Right cardiac atrium (tissue), 5 donors: ENCODE data around the gene FBXL19. TPM values are rescaled to one million over a fixed set of nuclear protein-coding genes. Genes with fewer than 3 reads are reported as not detected.
"Not testable (repeated sequence)": the region's sequence is repeated elsewhere in the genome, so short reads cannot be mapped to it uniquely, and the experiment has no call there.

Source experiments
- ATAC-seq, 2 donors: fragments of 200-7000 bp; cut with Tn5 transposase; one replicate each; pipeline versions ENCODE4 v1.8.0 to v1.9.1; 2020; ENCODE audit warnings: moderate library complexity in 2 of 2, mild to moderate bottlenecking in 1 of 2
- DNase-seq, 3 donors: peaks; one replicate each; pipeline ENCODE4 v3.0.0-alpha.2; 2020
- H3K27ac ChIP-seq: one replicate; pipeline ENCODE4 v1.5.1; 2013; ENCODE audit warnings: mild to moderate bottlenecking, low read length, control low read depth, moderate library complexity
- H3K27me3 ChIP-seq: one replicate; pipeline ENCODE4 v1.6.1; 2013; ENCODE audit not compliant: control insufficient read depth, insufficient read depth
- H3K4me1 ChIP-seq: one replicate; pipeline ENCODE4 v1.6.1; 2013; ENCODE audit warnings: low read length; ENCODE audit not compliant: control insufficient read depth, insufficient read depth
- H3K4me3 ChIP-seq: one replicate; pipeline ENCODE4 v1.5.1; 2013; ENCODE audit warnings: low read length, control low read depth
- H3K9me3 ChIP-seq: one replicate; pipeline ENCODE4 v1.6.1; 2013; ENCODE audit warnings: low read length; ENCODE audit not compliant: control insufficient read depth
- WGBS: extraction: QIAGEN DNeasy Blood & Tissue Kit; methylation state at CpG from one replicate; pipeline ENCODE4 v1.1.7; 2013; 5-methylcytosine and 5-hydroxymethylcytosine counted together
- intact Hi-C, 4 donors: fragments of 100-400 bp; cut with DNase I; formaldehyde crosslinking; loops; one replicate each; pipeline versions ENCODE4 v1.11.0 to v1.14.0; 2022 to 2023
- polyA plus RNA-seq: library from polyadenylated mRNA; stranded (reverse); fragments of 200-250 nt; gene quantifications from one replicate; pipeline ENCODE4 v1.2.3, GENCODE V29; 2013
- total RNA-seq, 4 donors: library from RNA; stranded (reverse); fragmentation: NEBNext Ultra II Directional; extraction: Animal tissue kit (Norgen Biotek cat#: 25700); gene quantifications; one replicate each; pipeline ENCODE4 v1.2.1, GENCODE V29; 2021
- donor health status: healthy with polysubstance abuse.
- donor health status: DM: no; HTN: yes; CAD: no.
- donor health status: DM: no; HTN: no; CAD: no.
- donor health status: DM: no; HTN: yes; CAD: no; lungs with severe emphysema.
- donor health status: DM: yes; HTN: yes; CAD: no.

The FBXL19 gene
- total and polyA plus RNA-seq, 5 donors = 5.1 to 8.4 (median 6.9) TPM

DNA sequence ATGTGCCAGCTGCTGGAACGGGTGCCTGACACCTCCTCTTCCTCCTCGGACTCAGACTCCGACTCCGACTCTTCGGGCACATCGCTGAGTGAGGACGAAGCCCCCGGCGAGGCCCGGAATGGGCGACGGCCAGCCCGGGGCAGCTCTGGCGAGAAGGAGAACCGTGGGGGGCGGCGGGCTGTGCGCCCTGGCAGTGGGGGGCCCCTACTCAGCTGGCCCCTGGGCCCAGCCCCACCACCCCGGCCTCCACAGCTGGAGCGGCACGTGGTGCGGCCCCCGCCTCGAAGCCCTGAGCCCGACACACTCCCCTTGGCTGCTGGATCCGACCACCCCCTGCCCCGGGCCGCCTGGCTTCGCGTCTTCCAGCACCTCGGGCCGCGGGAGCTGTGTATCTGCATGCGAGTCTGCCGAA is 6.8 kb downstream of the FBXL19 start:
- intact Hi-C loops = no loop called here
- H3K27ac ChIP-seq = no peak overlapping the region
- WGBS = 91% methylated on average over 35 of the region's 35 CpGs
- no peaks in the 10 kb centered on the region for H3K4me1 ChIP-seq
- ATAC-seq (no peak), DNase-seq (peak in 2 of 3 donors; percentile 60 to 68)
- H3K27me3 ChIP-seq = no peaks in the 10 kb centered on the region
- no peak overlapping the region for H3K4me3 ChIP-seq
- no peaks in the 10 kb centered on the region for H3K9me3 ChIP-seq

DNA sequence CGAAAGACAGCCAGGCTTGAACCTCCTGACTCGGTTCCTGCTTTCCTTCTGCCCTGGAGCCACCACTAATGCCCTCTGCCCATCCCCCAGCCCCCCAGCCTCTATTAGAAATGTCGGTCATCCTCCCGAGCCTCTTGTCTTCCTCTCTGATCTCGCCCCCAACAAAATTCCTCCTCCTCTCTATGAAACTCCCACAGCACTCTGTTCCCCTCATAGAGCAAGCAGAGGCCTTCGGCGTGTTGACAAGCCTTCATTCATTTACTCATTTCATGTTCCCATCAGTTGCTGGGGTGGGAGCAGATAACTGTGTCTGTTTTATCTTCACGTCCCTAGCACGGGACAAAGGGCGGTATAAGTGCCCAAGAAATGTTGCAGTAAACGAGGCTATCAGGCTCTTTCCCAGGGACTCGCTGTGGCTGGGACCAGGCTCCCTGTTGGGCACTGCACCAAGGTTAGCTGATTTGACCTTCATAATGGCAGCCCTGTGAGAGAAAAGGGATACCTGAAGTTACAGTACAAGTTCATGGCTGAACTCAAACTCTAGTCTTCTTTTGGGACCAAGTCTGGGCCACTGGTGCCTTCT is 7.8 kb downstream of the FBXL19 start:
- intact Hi-C loops = no loop called here
- 61% methylated on average over 12 of the region's 12 CpGs for WGBS
- no peak for ATAC-seq
- no peak overlapping the region for H3K4me3 ChIP-seq
- no peaks in the 10 kb centered on the region for H3K27me3 ChIP-seq
- no peaks in the 10 kb centered on the region for H3K4me1 ChIP-seq
- H3K27ac ChIP-seq = peak overlapping the region; percentile 75
- no peaks in the 10 kb centered on the region for H3K9me3 ChIP-seq
- DNase-seq = peak in 2 of 3 donors; percentile 16 to 47

DNA sequence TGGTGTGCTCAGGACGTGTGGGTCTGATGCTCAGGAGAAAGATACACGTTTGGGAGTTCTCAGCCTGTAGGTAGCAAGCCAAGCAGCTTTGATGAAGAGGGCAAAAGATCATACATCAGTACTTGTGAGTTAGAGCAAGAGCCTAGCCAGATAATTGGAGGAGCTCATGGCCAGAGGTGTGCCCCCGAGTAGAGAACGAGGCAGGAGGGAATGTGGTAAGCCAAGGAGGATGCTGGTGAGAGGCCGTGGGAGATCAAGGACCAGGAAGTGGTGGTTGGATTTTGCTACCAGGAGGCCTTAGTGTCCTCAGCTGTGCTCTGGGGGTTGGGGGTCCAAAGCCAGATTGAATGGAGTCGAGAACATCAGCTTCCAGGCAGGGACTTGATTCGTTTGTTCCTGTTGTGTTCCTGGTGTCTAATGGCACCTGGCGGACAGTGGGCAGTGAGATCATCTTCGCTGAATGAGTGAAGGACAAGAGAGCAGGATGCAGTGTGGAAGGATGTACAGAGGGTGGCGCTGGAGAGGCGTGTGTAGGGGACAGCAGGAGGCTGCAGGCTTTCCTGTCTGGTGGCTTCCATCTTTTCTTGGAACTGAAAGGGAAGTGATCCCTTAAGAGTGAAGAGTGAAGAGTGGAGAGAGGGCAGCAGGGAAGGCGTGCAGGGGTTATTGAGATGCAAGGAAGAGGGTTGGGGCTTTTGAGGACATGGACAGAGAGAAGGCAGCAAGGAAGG is 11.6 kb downstream of the FBXL19 start:
- H3K4me3 ChIP-seq = no peak overlapping the region
- ATAC-seq = peak in 1 of 2 donors; percentile 16
- no peak overlapping the region for H3K27ac ChIP-seq
- DNase-seq = peak in 1 of 3 donors; percentile 75
- no peaks in the 10 kb centered on the region for H3K4me1 ChIP-seq
- intact Hi-C loops = no loop called here
- no peaks in the 10 kb centered on the region for H3K9me3 ChIP-seq
- 64% methylated on average over 12 of the region's 12 CpGs for whole genome bisulfite sequencing
- no peaks in the 10 kb centered on the region for H3K27me3 ChIP-seq

DNA sequence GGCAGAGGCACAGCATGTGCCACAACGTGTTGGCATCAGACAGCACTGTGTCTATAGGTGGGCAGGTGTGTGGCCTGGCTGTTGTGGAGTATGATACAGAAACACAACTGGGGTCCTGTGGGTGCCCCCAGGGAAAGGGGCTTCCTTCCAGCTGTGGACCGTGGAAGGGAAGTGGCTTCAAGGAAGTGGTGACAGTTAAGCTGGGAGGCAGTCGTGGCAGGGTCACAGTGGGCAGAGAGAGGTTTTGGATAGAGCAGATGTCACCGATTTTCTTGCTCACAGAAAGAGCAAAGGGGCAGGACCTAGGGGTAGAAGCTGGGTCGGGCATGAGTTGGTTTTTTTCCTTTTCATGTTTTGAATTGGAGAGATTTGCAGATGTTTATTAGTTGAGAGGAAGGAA is 14.3 kb downstream of the FBXL19 start:
- Histone ChIP-seq H3K27ac (peak overlapping the region; percentile 10), H3K9me3 (no peaks in the 10 kb centered on the region), H3K4me1 (no peaks in the 10 kb centered on the region), H3K4me3 (no peak overlapping the region), H3K27me3 (no peaks in the 10 kb centered on the region)
- intact Hi-C loops = no loop called here
- DNase-seq (peak in 1 of 3 donors; percentile 43), ATAC-seq (no peak)
- 49% methylated on average over 5 of the region's 5 CpGs for WGBS

DNA sequence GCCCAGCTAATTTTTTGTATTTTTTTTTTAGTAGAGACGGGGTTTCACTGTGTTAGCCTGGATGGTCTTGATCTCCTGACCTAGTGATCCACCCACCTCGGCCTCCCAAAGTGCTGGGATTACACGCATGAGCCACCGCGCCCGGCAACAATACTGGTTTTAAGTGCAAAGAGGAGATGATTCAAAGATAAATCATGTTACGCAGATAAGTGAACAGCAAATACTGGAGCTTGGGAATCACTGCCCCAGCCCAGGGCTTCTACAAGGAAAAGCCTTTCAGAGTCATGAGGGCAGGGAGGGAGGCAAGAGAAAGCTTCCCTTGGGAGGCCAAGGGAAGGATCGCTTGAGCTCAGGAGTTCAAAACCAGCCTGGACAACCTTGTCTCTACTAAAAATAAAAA is 16.2 kb downstream of the FBXL19 start:
- intact Hi-C loops, H3K27me3 ChIP-seq, H3K4me3 ChIP-seq, ATAC-seq, H3K27ac ChIP-seq, H3K4me1 ChIP-seq, H3K9me3 ChIP-seq: not testable (repeated sequence)
- 93% methylated on average over 8 of the region's 8 CpGs for WGBS
- DNase-seq = peak in 1 of 3 donors; percentile 16

DNA sequence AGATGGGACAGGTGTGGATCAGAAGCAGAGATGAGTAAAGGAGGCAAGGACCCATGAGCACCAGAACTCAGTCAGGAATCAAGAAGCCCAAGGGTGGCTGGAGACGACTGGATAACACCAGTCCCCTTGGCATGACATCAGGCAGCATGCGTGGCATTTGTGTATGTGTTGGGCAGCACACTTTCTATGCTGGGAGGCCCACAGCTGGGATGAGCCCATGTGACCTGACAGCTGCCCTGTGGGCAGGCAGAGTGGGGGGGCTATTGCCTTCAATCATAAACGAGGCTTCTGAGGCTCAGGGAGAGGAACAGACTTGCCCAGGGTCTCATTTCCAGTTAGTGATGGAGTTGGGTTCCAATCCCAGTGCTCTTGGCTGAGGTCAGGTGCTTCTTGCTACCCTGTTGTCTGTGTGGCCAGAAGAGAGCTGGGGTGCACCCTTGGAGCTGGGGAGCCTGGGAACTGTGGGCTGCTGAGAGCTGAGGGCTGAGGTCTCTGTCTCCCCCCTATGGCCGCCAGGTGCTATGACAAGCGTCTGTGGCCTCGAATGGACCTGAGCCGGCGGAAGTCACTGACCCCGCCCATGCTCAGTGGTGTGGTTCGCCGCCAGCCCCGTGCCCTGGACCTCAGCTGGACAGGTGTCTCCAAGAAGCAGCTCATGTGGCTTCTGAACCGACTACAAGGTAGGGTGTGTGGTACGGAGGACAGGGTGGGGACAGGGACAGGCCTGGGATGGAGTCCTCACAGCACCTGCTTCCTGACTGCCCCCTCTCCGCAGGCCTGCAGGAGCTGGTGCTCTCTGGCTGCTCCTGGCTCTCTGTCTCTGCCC is 18.4 kb downstream of the FBXL19 start:
- H3K9me3 ChIP-seq = no peaks in the 10 kb centered on the region
- no peak overlapping the region for H3K4me3 ChIP-seq
- no peaks in the 10 kb centered on the region for H3K27me3 ChIP-seq
- peak; percentile 74 to 90 (median 90) for DNase-seq
- intact Hi-C loops = no loop called here
- peak; percentile 84 to 86 for ATAC-seq
- 25% methylated on average over 15 of the region's 15 CpGs for whole genome bisulfite sequencing
- peak overlapping the region; percentile 13 for H3K27ac ChIP-seq
- no peaks in the 10 kb centered on the region for H3K4me1 ChIP-seq

DNA sequence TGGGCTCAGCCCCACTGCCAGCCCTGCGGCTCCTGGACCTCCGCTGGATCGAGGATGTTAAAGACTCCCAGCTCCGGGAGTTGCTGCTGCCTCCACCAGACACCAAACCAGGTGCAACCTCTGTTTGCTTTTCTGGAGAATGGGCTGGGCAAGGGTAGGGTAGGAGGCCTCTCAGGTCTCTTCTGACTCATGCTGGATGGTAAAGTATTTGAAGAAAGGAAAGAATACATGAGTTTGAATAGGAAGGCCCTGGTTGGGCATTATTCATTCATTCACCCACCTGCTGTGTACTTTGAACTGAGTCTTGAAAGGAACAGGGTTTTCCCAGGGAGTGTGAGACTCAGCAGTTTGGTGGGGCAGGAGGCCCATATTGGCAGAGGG is 19.0 kb downstream of the FBXL19 start:
- intact Hi-C loops = no loop called here
- no peak for DNase-seq
- Histone ChIP-seq H3K4me1 (no peaks in the 10 kb centered on the region), H3K4me3 (no peak overlapping the region), H3K9me3 (no peaks in the 10 kb centered on the region), H3K27me3 (no peaks in the 10 kb centered on the region), H3K27ac (no peak overlapping the region)
- ATAC-seq = no peak
- 92% methylated on average over 4 of the region's 4 CpGs for WGBS

DNA sequence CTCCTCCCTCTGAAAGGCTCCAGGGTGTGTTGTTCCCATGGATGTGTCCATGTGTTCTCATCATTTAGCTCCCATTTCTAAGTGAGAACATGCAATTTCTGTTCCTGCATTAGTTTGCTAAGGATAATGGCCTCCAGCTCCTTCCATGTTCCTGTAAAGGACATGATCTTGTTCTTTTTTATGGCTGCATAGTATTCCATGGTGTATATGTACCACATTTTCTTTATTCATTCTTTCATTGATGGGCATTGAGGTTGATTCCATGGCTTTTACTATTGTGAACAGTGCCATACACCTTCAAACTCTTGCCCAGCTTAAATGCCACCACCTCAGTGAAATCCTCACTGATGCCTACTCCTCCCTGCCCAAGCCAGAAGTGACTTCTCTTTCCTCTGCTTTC is 21.0 kb downstream of the FBXL19 start:
- Histone ChIP-seq H3K27ac (no peak overlapping the region), H3K9me3 (no peaks in the 10 kb centered on the region), H3K4me3 (no peak overlapping the region), H3K27me3 (no peaks in the 10 kb centered on the region), H3K4me1 (no peaks in the 10 kb centered on the region)
- ATAC-seq = no peak
- DNase-seq = no peak
- intact Hi-C loops = no loop called here

DNA sequence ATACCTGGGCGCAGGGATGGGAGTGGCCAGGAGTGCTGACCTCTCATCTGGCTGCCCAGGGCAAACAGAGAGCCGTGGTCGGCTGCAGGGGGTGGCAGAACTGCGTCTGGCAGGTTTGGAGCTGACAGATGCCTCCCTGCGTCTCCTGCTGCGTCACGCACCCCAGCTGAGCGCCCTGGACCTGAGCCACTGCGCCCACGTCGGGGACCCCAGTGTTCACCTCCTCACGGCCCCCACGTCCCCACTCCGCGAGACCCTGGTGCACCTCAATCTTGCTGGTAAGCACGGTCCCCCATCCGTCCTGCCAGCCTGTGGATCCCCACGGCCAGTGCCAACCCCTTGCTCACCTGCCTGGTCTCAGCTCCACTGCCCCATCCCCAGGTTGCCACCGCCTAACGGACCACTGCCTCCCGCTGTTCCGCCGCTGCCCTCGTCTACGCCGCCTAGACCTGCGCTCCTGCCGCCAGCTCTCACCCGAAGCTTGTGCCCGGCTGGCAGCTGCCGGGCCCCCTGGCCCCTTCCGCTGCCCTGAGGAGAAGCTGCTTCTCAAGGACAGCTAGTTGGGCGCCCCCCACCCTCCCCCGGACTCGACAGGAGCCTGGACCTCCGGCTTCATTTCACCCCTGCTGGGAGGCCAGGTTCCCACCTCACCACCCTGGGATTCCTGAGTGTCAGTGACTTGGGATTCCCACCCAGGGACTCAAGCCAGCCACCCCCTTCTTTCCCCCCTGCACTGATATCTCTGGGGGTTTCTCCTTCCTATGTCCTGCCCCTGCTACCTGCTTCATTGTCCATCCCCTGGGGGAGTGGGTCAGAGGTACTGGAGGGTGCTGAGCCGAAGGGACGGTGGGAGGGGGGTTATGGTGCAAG is 23.5 kb downstream of the FBXL19 start:
- WGBS = 89% methylated on average over 38 of the region's 38 CpGs
- no peak overlapping the region for H3K27ac ChIP-seq
- H3K27me3 ChIP-seq = no peaks in the 10 kb centered on the region
- H3K9me3 ChIP-seq = no peaks in the 10 kb centered on the region
- H3K4me3 ChIP-seq = no peak overlapping the region
- H3K4me1 ChIP-seq = peaks cover 5% of the 10 kb centered on the region
- ATAC-seq (no peak), DNase-seq (peak; percentile 44 to 75 (median 63))
- intact Hi-C loops = no loop called here

DNA sequence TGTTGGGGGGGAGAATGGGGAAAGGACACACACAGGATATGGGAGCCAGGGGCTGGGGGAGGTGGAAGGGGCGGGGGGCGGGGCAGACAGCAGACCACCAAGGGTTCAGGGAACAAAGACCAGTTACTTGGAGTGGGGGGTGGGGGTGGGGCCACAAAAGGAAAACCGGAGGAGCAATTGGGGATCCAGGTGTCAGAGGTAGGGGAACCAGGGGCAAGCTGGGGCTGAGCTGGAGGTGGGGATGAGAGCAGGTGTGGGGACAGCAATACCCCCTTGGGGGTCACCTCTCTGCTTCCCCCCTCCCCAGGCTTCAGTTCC is 24.1 kb downstream of the FBXL19 start:
- intact Hi-C loops = no loop called here
- ATAC-seq (no peak), DNase-seq (no peak)
- Histone ChIP-seq H3K27me3 (no peaks in the 10 kb centered on the region), H3K4me1 (peaks cover 5% of the 10 kb centered on the region), H3K27ac (no peak overlapping the region), H3K4me3 (no peak overlapping the region), H3K9me3 (no peaks in the 10 kb centered on the region)
- WGBS = 70% methylated on average over 3 of the region's 3 CpGs
